VCaP (cell line): Measurements from ENCODE around the gene BSPRY.
A peak's percentile ranks its signal among the peaks of the same experiment; 100 is the strongest.

Experiments
- H3K27ac ChIP-seq: fragments of 450-650 bp; 2 replicates; pipeline ENCODE4 v1.5.1; 2017
- CTCF ChIP-seq: fragments of 450-650 bp; conservative IDR thresholded peaks from 2 replicates; pipeline ENCODE4 v1.5.1; 2017; ENCODE audit warnings: mild to moderate bottlenecking, moderate library complexity

BSPRY gene

DNA sequence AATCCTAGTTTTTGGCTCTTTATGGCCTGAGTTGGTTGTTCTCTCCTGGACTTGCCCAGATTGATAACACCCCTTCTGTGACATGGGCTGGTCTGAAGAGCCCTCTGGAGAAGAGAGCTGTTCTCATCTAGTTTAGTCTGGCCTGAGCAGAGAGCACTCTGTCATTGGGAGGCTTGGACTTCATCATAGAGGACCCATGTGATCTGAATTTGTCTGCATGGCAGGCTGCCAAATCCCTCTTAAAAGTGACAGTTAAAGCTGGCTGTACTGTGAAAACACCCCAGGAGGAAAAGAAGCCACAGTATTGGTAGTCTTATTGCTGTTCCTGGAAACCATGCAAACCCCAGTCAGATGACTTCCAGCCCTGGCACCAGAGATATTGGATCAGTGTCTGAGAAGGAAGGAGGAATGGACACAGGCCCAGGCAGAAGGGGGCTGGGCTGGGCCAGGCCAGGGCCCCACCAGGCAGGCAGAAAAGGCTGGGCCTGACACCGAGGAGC, 5.6 kb upstream of the BSPRY start:
- TF ChIP-seq CTCF, result no peak
- H3K27ac ChIP-seq, result peak overlapping the region; percentile 62

- TF ChIP-seq CTCF, result no peak
- H3K27ac ChIP-seq, result no peak overlapping the region
These were observed 4.2 kb upstream of the BSPRY start for GRCh38 chr9:113345190-113345589.

- no peak overlapping the region for H3K27ac ChIP-seq
- TF ChIP-seq CTCF, result no peak
These were observed 3.7 kb upstream of the BSPRY start for GRCh38 chr9:113345671-113346070.

DNA sequence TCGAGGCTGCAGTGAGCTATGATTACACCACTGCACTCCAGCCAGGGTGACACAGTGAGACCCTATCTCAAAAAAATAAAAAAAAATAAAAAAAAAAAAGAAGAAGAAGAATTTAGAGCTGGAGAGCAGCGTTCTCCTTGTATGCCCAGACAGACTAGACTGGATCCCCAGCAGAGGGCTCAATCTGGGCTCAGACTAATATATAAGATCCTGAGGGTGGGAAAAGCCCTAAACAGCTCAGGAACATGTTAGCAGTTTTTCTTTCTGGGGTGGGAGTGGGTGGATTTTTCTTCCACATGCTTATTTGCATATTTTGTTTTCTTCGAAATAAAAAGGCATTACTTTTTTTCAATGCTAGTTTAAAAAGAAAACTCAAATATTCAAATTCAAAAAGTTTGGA, 904 bp upstream of the BSPRY start:
- H3K27ac ChIP-seq, result peak overlapping the region; percentile 68; the same call in 1 of the 2 replicates
- TF ChIP-seq CTCF, result no peak

- TF ChIP-seq CTCF, result no peak
- peak overlapping the region; percentile 68 for H3K27ac ChIP-seq
These were observed 286 bp upstream of the BSPRY start for GRCh38 chr9:113349066-113349444.

DNA sequence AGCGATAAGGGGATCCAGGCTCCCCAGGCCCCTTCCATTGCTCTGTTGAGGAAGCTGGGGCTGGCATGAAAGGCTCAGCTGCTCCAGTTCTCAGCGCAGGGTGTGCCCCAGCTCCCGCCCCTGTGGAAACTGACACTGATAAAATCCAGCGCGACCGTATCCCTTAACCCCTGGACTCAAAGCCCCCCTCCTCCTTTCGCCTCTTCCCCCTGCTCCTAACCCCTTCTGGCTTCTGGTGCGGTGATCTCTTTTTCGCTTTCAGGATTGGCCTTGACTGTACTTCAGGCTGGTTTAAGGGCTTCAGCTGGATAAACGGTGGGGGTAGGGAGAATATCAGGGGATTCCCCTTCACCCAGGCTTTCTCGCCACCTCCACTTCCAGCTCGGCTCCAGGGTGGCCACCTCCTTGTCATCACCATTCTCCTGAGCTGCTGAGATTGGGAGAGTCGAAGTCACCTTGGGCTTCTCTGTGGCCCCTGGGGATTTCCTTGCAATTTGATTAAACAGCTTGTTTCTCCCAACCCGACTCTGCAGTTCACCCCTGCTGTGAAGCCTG, 843 bp downstream of the BSPRY start:
- H3K27ac ChIP-seq, result peak overlapping the region; percentile 68; the same call in 1 of the 2 replicates
- no peak for TF ChIP-seq CTCF

DNA sequence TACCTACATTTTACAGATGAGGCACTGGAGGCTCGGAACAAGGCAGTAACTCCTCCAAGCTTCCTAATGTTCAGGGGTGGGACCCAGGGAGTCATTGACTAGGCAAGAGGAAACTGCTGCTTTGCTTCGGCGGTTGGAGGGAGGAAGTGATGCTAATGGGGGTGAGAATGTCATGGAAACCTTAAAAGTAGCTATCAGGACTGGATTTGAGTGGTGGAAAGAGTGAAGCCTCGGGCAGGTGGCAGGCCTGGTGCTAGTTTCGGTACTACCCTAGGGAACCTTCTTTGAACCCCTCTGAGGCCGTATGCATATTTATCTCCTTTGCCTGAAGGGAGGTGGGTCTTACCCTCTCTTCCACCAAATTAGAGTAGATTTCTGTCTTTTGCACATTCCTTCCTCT, 1.6 kb downstream of the BSPRY start:
- no peak for TF ChIP-seq CTCF

DNA sequence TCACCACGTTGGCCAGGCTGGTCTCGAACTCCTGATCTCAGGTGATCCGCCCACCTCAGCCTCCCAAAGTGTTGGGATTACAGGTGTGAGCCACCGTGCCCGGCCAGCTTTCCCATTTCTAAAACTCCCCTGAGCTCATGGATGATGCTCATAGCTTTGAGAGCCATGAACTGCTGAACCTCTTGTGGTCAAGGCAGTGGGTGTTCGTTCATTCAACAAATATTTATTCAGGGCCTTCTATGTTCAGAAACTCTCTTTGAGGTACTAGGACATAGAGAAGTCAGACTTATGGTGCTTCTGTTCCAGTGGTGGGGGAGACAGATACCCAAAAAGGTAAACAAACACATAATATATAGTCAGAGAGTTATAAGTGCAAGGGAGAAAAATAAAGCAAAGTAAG, 2.7 kb downstream of the BSPRY start:
- TF ChIP-seq CTCF, result no peak
- H3K27ac ChIP-seq, result no peak overlapping the region

More for the DNA sequence above, 1.6 kb downstream of the BSPRY start:
- H3K27ac ChIP-seq, result no peak overlapping the region
